Neural cell (in vitro differentiated cells): ENCODE data around the gene ERCC6L. TPM values are rescaled to one million over a fixed set of nuclear protein-coding genes. Genes with fewer than 3 reads are reported as not detected.

Experiments
- H2AFZ ChIP-seq: fragments of 200-600, 300-800 bp; sonication (generic), shearing (Covaris generic); 2 replicates; pipeline ENCODE4 v1.6.0; 2014; ENCODE audit warnings: low read depth, mild to moderate bottlenecking, antibody characterized with exemption, low read length, moderate library complexity
- H3F3A ChIP-seq: fragments of 200-600 bp; shearing (Covaris generic); 2 replicates; pipeline ENCODE4 v1.6.1; 2016; ENCODE audit warnings: mild to moderate bottlenecking, moderate library complexity, mixed read lengths, antibody characterized with exemption, low read length; ENCODE audit not compliant: insufficient read depth, poor library complexity, severe bottlenecking
- H3K27ac ChIP-seq: fragments of 200-600, 300-800 bp; sonication (generic), shearing (Covaris generic); 2 replicates; pipeline ENCODE4 v1.5.1; 2014; ENCODE audit warnings: mild to moderate bottlenecking, low read length, moderate library complexity
- H3K27me3 ChIP-seq: fragments of 300-800, 200-600 bp; sonication (generic), shearing (Covaris generic); 2 replicates; pipeline ENCODE4 v1.6.0; 2014; ENCODE audit warnings: mild to moderate bottlenecking, low read depth, low read length, moderate library complexity; ENCODE audit not compliant: insufficient read depth
- H3K36me3 ChIP-seq: fragments of 300-800, 200-600 bp; sonication (generic), shearing (Covaris generic); 2 replicates; pipeline ENCODE4 v1.5.1; 2014; ENCODE audit warnings: mild to moderate bottlenecking, antibody characterized with exemption, low read length, moderate library complexity; ENCODE audit not compliant: insufficient read depth
- H3K4me2 ChIP-seq: fragments of 300-800, 200-600 bp; sonication (generic), shearing (Covaris generic); 2 replicates; pipeline ENCODE4 v1.6.0; 2014; ENCODE audit warnings: mild to moderate bottlenecking, low read length
- H3K4me3 ChIP-seq: fragments of 300-800, 200-600 bp; sonication (generic), shearing (Covaris generic); 2 replicates; pipeline ENCODE4 v1.5.1; 2014; ENCODE audit warnings: mild to moderate bottlenecking, low read length, moderate library complexity
- H3K79me2 ChIP-seq: fragments of 200-600 bp; shearing (Covaris generic); replicated peaks from 2 replicates; pipeline ENCODE4 v1.6.0; 2014; ENCODE audit warnings: mild to moderate bottlenecking, low read length, moderate library complexity; ENCODE audit not compliant: insufficient read depth
- H3K9ac ChIP-seq: fragments of 300-800, 200-600 bp; sonication (generic), shearing (Covaris generic); 2 replicates; pipeline ENCODE4 v1.6.1; 2016; ENCODE audit warnings: mild to moderate bottlenecking, low read length, mixed read lengths
- H3K9me2 ChIP-seq: fragments of 200-600 bp; shearing (Covaris generic); 2 replicates; pipeline ENCODE4 v1.6.1; 2016; ENCODE audit warnings: mild to moderate bottlenecking, low read length, mixed read lengths; ENCODE audit not compliant: insufficient read depth
- H3K9me3 ChIP-seq: fragments of 200-600, 300-800 bp; sonication (generic), shearing (Covaris generic); 2 replicates; pipeline ENCODE4 v1.6.1; 2016; ENCODE audit warnings: mild to moderate bottlenecking, mixed run types, low read length, moderate library complexity, mixed read lengths
- H4K20me1 ChIP-seq: fragments of 200-600 bp; shearing (Covaris generic); 2 replicates; pipeline ENCODE4 v1.6.1; 2016; ENCODE audit warnings: mild to moderate bottlenecking, mixed run types; ENCODE audit not compliant: insufficient read depth
- CTCF ChIP-seq: fragments of 450-650 bp; IDR thresholded peaks from 2 replicates; pipeline ENCODE4 v1.5.1; 2014; ENCODE audit warnings: antibody characterized with exemption, mild to moderate bottlenecking, moderate library complexity; ENCODE audit not compliant: poor library complexity, severe bottlenecking
- EP300 ChIP-seq: fragments of 450-650 bp; conservative IDR thresholded peaks from 2 replicates; pipeline ENCODE4 v1.6.1; 2014; ENCODE audit warnings: antibody characterized with exemption, mild to moderate bottlenecking, moderate library complexity; ENCODE audit not compliant: poor library complexity, severe bottlenecking
- EZH2 ChIP-seq: fragments of 200-600, 300-800 bp; shearing (Covaris generic), sonication (generic); IDR thresholded peaks from 2 replicates; pipeline ENCODE4 v1.6.1; 2014; ENCODE audit warnings: antibody characterized with exemption, low read length, borderline replicate concordance, mild to moderate bottlenecking; ENCODE audit not compliant: insufficient read depth, poor library complexity, severe bottlenecking
- MXI1 ChIP-seq: fragments of 450-650 bp; conservative IDR thresholded peaks from 2 replicates; pipeline ENCODE4 v1.6.1; 2014; ENCODE audit warnings: antibody characterized with exemption, mild to moderate bottlenecking; ENCODE audit not compliant: poor library complexity, severe bottlenecking
- POLR2AphosphoS5 ChIP-seq: IDR thresholded peaks from 2 replicates; pipeline ENCODE4 v1.6.1; 2012
- RAD21 ChIP-seq: fragments of 450-650 bp; conservative IDR thresholded peaks from 2 replicates; pipeline ENCODE4 v1.6.1; 2014; ENCODE audit warnings: antibody characterized with exemption, mild to moderate bottlenecking, moderate library complexity
- SMC3 ChIP-seq: fragments of 450-650 bp; conservative IDR thresholded peaks from 2 replicates; pipeline ENCODE4 v1.6.1; 2014; ENCODE audit warnings: antibody characterized with exemption, mild to moderate bottlenecking, moderate library complexity; ENCODE audit not compliant: poor library complexity
- TAF1 ChIP-seq: IDR thresholded peaks from 2 replicates; pipeline ENCODE4 v1.6.1; 2012; ENCODE audit warnings: low read depth
- polyA plus RNA-seq: library from polyadenylated mRNA; depleted of rRNA; stranded (reverse); fragments of >200 nt; gene quantifications from 2 replicates; pipeline ENCODE4 v1.2.3, GENCODE V29; 2014
- TF ChIP-seq, protein P1 (sequence below): IDR thresholded peaks from 2 replicates; pipeline ENCODE4 v1.6.1; 2012; ENCODE audit warnings: borderline replicate concordance

ERCC6L gene
- polyA plus RNA-seq, 1 donor from 2014 or later, result 0.28 TPM

DNA sequence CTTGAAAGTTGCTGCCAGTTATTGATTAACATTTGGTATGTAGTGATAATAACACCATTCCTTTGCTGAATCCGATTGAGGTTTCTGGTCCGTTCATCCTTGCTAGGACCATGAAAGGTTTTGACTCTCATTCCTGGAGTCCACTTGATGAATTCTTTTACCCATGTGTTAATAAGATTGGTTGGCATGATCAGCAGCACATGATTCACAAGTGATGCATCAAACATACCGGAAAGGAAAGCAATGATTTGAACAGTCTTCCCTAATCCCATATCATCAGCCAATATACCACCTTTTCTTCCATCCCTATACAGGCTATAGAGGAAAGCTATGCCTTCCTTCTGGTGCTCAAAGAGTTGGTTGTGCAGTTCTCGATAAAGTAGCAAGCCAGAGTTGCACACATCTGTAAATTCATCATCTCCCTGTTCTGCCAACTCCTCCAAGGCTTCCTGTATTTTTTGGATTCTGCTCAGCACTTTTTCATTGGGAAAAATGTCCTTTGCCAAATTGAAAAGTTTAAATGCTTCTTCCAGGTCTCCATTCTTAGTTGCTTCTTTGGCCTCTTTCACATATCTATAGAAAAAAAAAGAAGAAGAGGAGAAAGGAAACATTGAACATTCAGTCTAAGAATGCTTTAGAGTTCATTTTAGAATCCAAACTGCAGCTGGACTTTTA is 30.6 kb downstream of the ERCC6L start:
- no peaks in the 10 kb centered on the region for H3K79me2 ChIP-seq
- H3K36me3 ChIP-seq, result no peaks in the 10 kb centered on the region
- no peaks in the 10 kb centered on the region for H3F3A ChIP-seq
- H4K20me1 ChIP-seq, result no peaks in the 10 kb centered on the region
- no peaks in the 10 kb centered on the region for H3K9me3 ChIP-seq
- no peak overlapping the region for H2AFZ ChIP-seq
- no peak overlapping the region for H3K9ac ChIP-seq
- H3K9me2 ChIP-seq, result no peaks in the 10 kb centered on the region
- TF ChIP-seq RAD21 (no peak), SMC3 (no peak), CTCF (no peak), EP300 (no peak), EZH2 (no peak), TAF1 (no peak), MXI1 (no peak), POLR2AphosphoS5 (no peak)
- TF ChIP-seq, protein P1, sequence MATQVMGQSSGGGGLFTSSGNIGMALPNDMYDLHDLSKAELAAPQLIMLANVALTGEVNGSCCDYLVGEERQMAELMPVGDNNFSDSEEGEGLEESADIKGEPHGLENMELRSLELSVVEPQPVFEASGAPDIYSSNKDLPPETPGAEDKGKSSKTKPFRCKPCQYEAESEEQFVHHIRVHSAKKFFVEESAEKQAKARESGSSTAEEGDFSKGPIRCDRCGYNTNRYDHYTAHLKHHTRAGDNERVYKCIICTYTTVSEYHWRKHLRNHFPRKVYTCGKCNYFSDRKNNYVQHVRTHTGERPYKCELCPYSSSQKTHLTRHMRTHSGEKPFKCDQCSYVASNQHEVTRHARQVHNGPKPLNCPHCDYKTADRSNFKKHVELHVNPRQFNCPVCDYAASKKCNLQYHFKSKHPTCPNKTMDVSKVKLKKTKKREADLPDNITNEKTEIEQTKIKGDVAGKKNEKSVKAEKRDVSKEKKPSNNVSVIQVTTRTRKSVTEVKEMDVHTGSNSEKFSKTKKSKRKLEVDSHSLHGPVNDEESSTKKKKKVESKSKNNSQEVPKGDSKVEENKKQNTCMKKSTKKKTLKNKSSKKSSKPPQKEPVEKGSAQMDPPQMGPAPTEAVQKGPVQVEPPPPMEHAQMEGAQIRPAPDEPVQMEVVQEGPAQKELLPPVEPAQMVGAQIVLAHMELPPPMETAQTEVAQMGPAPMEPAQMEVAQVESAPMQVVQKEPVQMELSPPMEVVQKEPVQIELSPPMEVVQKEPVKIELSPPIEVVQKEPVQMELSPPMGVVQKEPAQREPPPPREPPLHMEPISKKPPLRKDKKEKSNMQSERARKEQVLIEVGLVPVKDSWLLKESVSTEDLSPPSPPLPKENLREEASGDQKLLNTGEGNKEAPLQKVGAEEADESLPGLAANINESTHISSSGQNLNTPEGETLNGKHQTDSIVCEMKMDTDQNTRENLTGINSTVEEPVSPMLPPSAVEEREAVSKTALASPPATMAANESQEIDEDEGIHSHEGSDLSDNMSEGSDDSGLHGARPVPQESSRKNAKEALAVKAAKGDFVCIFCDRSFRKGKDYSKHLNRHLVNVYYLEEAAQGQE, result no peak
- H3K27me3 ChIP-seq, result no peaks in the 10 kb centered on the region
- H3K4me3 ChIP-seq, result no peak overlapping the region
- H3K27ac ChIP-seq, result no peak overlapping the region
- no peak overlapping the region for H3K4me2 ChIP-seq

- Histone ChIP-seq H3K79me2 (no peaks in the 10 kb centered on the region), H3K4me2 (no peak overlapping the region), H3K9me2 (no peaks in the 10 kb centered on the region), H3K4me3 (no peak overlapping the region), H3K27ac (no peak overlapping the region), H3F3A (no peaks in the 10 kb centered on the region), H3K9ac (no peak overlapping the region), H4K20me1 (no peaks in the 10 kb centered on the region), H3K36me3 (no peaks in the 10 kb centered on the region), H3K9me3 (no peaks in the 10 kb centered on the region), H3K27me3 (no peaks in the 10 kb centered on the region), H2AFZ (no peak overlapping the region)
- no peak for TF ChIP-seq POLR2AphosphoS5
These were observed 31.5 kb downstream of the ERCC6L start for GRCh38 chrX:72207366-72207765.
